A549 (cell line): ENCODE results near the gene SCNN1B. TPM values are rescaled to one million over a fixed set of nuclear protein-coding genes. Genes with fewer than 3 reads are reported as not detected.

Experiments used
- ATAC-seq, 2 experiments: fragments of 200-7000 bp in 1 of 2; fragments of >200 bp in 1 of 2; cut with Nextera tagmentation in 1 of 2; cut with Tn5 transposase in 1 of 2; 3 replicates each; pipeline versions ENCODE4 v1.8.0 to v1.9.1; 2018 to 2020; ENCODE audit warnings: mild to moderate bottlenecking in 1 of 2, moderate library complexity in 1 of 2
- CTCF ChIA-PET: fragments of 300-600 bp; sonication (Branson Sonifier 250); formaldehyde crosslinking; extraction: SDS; loops from one replicate; lab custom pipeline; 2021; ENCODE audit warnings: antibody characterized with exemption, inconsistent platforms; lab: Yijun Ruan, JAX
- POLR2A ChIA-PET: fragments of 350-600 bp; formaldehyde crosslinking; extraction: SDS; loops from one replicate; lab custom pipeline; 2021; ENCODE audit warnings: antibody characterized with exemption, inconsistent platforms; lab: Yijun Ruan, JAX
- DNase-seq, 2 experiments: peaks; one replicate each; pipeline versions ENCODE4 v3.0.0 to v3.0.0-alpha.2; 2011 to 2016; ENCODE audit warnings: low read depth in 1 of 2, low spot score in 1 of 2
- FAIRE-seq: peaks from 2 replicates; lab custom pipeline; 2011; peaks lifted over from hg19 to GRCh38; lab: Jason Lieb, UNC
- H3K27ac ChIP-seq, 2 experiments: fragments of >200 bp; sonication (Bioruptor Twin); formaldehyde crosslinking; 3 replicates each; pipeline ENCODE4 v1.5.1; 2016 to 2017
- H3K4me1 ChIP-seq: fragments of >200 bp; sonication (Bioruptor Twin); formaldehyde crosslinking; 3 replicates; pipeline ENCODE4 v1.6.1; 2016
- H3K4me2 ChIP-seq: fragments of >200 bp; sonication (Bioruptor Twin); formaldehyde crosslinking; 3 replicates; pipeline ENCODE4 v1.6.1; 2016
- H3K4me3 ChIP-seq: fragments of >200 bp; sonication (Bioruptor Twin); formaldehyde crosslinking; 3 replicates; pipeline ENCODE4 v1.5.1; 2016
- H3K9me3 ChIP-seq: fragments of >200 bp; sonication (Bioruptor Twin); formaldehyde crosslinking; 3 replicates; pipeline ENCODE4 v1.6.1; 2016
- CBX2 ChIP-seq: fragments of 200-600 bp; sonication (generic); IDR thresholded peaks from 2 replicates; pipeline ENCODE4 v1.6.1; 2016; ENCODE audit warnings: low read depth, mild to moderate bottlenecking, borderline replicate concordance
- CEBPB ChIP-seq, 2 experiments: fragments of >200 bp in 1 of 2; sonication (Bioruptor Twin) in 1 of 2; formaldehyde crosslinking in 1 of 2; IDR thresholded peaks; 2 replicates each; pipeline ENCODE4 v1.6.1; 2012 to 2016
- CHD4 ChIP-seq: fragments of 200-600 bp; sonication (generic); IDR thresholded peaks from 2 replicates; pipeline ENCODE4 v1.6.1; 2016; ENCODE audit warnings: antibody characterized with exemption, mild to moderate bottlenecking, borderline replicate concordance
- EP300 ChIP-seq, 2 experiments: fragments of >200 bp; sonication (Bioruptor Twin); formaldehyde crosslinking; IDR thresholded peaks; 2 replicates in 1 of 2; 3 replicates in 1 of 2; pipeline ENCODE4 v1.6.1; 2016 to 2017
- ESRRA ChIP-seq: fragments of 150-350 bp; IDR thresholded peaks from 2 replicates; pipeline ENCODE4 v1.6.1; 2014; ENCODE audit warnings: mild to moderate bottlenecking, low read length, borderline replicate concordance
- FOSL2 ChIP-seq, 2 experiments: fragments of 450-650 bp in 1 of 2; fragments of >200 bp in 1 of 2; sonication (Bioruptor Twin) in 1 of 2; formaldehyde crosslinking; IDR thresholded peaks; 2 replicates each; pipeline versions ENCODE4 v1.5.0 to v1.6.1; 2016 to 2020; ENCODE audit warnings: mild to moderate bottlenecking in 1 of 2, moderate library complexity in 1 of 2
- HDAC2 ChIP-seq: fragments of 200-600 bp; sonication (generic); IDR thresholded peaks from 2 replicates; pipeline ENCODE4 v1.6.1; 2016
- KDM1A ChIP-seq: fragments of 200-600 bp; sonication (generic); IDR thresholded peaks from 2 replicates; pipeline ENCODE4 v1.6.1; 2016; ENCODE audit warnings: low read depth, mild to moderate bottlenecking
- KDM5A ChIP-seq: fragments of 200-600 bp; sonication (generic); IDR thresholded peaks from 2 replicates; pipeline ENCODE4 v1.6.1; 2016; ENCODE audit warnings: antibody characterized with exemption, mild to moderate bottlenecking
- MAFK ChIP-seq: fragments of 450-650 bp; IDR thresholded peaks from 2 replicates; pipeline ENCODE4 v1.6.1; 2014; ENCODE audit not compliant: partially characterized antibody
- MYC ChIP-seq: IDR thresholded peaks from 2 replicates; pipeline ENCODE4 v1.6.1; 2012; ENCODE audit warnings: mild to moderate bottlenecking, inconsistent platforms, low read length, improper control_type of control experiment, borderline replicate concordance
- POLR2A ChIP-seq: IDR thresholded peaks from 2 replicates; pipeline ENCODE4 v1.6.1; 2012; ENCODE audit warnings: mild to moderate bottlenecking, low read length
- REST ChIP-seq: fragments of 200-600 bp; sonication (generic); IDR thresholded peaks from 2 replicates; pipeline ENCODE4 v1.6.1; 2016; ENCODE audit warnings: antibody characterized with exemption, mild to moderate bottlenecking, moderate library complexity
- SMC3 ChIP-seq: fragments of >200 bp; sonication (Bioruptor Twin); formaldehyde crosslinking; IDR thresholded peaks from 3 replicates; pipeline ENCODE4 v1.6.1; 2018; ENCODE audit warnings: inconsistent platforms
- SREBF2 ChIP-seq: fragments of 450-650 bp; IDR thresholded peaks from 2 replicates; pipeline ENCODE4 v1.6.1; 2014; ENCODE audit warnings: mild to moderate bottlenecking, moderate library complexity
- TP53 ChIP-seq: fragments of 250-450 bp; sonication (Bioruptor Pico); IDR thresholded peaks from 2 replicates; pipeline ENCODE4 v1.5.0; 2021; ENCODE audit warnings: mild to moderate bottlenecking, moderate library complexity
- ZNF302 ChIP-seq: fragments of 250-450 bp; sonication (Bioruptor Pico); IDR thresholded peaks from 2 replicates; pipeline ENCODE4 v1.9.0; 2021; ENCODE audit warnings: inconsistent platforms, mild to moderate bottlenecking, moderate library complexity
- WGBS: methylation state at CpG from one replicate; pipeline ENCODE4 v1.1.6; 2017; ENCODE audit errors: missing lambda C conversion rate; 5-methylcytosine and 5-hydroxymethylcytosine counted together
- polyA plus RNA-seq, 4 experiments: library from polyadenylated mRNA; depleted of rRNA in 3 of 4; stranded (reverse); fragments of >200 nt; fragmentation: RNase III in 1 of 4; extraction: RNeasy Plus Mini Kit Qiagen cat#74134 plus additional on column Dnase treatment in 1 of 4; gene quantifications; 2 replicates in 3 of 4; 3 replicates in 1 of 4; pipeline ENCODE4 v1.2.3, GENCODE V29; 2011 to 2017
- TF ChIP-seq, protein P1 (sequence below): fragments of 450-650 bp; IDR thresholded peaks from 2 replicates; pipeline ENCODE4 v1.6.1; 2014; ENCODE audit warnings: antibody characterized with exemption
- TF ChIP-seq, protein P2 (sequence below): fragments of >200 bp; sonication (Bioruptor Twin); formaldehyde crosslinking; IDR thresholded peaks from 3 replicates; pipeline ENCODE4 v1.5.1; 2016

The SCNN1B gene
- polyA plus RNA-seq, 2 of the 4 experiments (the other 2 are of a cell fraction) = 0.25 TPM; not detected in 1

DNA sequence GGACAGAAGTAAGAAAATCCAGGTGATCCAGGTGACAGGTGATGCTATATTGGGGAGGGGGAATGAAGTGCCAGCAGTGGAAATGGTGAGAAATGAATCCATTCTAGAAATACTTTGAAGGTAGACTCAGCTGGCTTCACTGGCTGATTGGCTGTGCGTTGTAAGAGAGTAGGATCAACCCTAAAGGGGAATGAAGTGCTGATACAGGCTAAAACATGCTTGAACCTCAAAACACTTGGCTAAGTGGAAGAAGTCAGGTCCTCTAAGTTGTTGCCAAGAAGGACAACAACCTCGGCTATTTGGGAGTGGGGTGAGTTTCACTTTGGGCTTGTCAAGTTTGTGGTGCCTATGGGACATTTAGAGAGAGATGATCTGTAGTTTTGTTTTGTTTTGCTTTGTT, 24.1 kb upstream of the SCNN1B start:
- Histone ChIP-seq H3K27ac (no peak overlapping the region), H3K9me3 (no peaks in the 10 kb centered on the region), H3K4me2 (no peak overlapping the region), H3K4me1 (no peaks in the 10 kb centered on the region), H3K4me3 (no peak overlapping the region)
- no peak for DNase-seq
- POLR2A ChIA-PET = no interaction called here
- no peak for ATAC-seq
- CTCF ChIA-PET = no interaction called here
- WGBS = 6% methylated on average over 2 of the region's 2 CpGs
- no peak for TF ChIP-seq KDM5A
- TF ChIP-seq ESRRA = no peak
- no peak for TF ChIP-seq REST
- no peak for TF ChIP-seq TP53 (CRISPR knock-in tag)
- TF ChIP-seq CHD4 = no peak
- TF ChIP-seq SREBF2 = no peak
- TF ChIP-seq MYC = no peak
- TF ChIP-seq ZNF302 (CRISPR knock-in tag) = no peak
- no peak for TF ChIP-seq CBX2
- TF ChIP-seq, protein P1, sequence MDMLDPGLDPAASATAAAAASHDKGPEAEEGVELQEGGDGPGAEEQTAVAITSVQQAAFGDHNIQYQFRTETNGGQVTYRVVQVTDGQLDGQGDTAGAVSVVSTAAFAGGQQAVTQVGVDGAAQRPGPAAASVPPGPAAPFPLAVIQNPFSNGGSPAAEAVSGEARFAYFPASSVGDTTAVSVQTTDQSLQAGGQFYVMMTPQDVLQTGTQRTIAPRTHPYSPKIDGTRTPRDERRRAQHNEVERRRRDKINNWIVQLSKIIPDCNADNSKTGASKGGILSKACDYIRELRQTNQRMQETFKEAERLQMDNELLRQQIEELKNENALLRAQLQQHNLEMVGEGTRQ = no peak
- TF ChIP-seq, protein P2, sequence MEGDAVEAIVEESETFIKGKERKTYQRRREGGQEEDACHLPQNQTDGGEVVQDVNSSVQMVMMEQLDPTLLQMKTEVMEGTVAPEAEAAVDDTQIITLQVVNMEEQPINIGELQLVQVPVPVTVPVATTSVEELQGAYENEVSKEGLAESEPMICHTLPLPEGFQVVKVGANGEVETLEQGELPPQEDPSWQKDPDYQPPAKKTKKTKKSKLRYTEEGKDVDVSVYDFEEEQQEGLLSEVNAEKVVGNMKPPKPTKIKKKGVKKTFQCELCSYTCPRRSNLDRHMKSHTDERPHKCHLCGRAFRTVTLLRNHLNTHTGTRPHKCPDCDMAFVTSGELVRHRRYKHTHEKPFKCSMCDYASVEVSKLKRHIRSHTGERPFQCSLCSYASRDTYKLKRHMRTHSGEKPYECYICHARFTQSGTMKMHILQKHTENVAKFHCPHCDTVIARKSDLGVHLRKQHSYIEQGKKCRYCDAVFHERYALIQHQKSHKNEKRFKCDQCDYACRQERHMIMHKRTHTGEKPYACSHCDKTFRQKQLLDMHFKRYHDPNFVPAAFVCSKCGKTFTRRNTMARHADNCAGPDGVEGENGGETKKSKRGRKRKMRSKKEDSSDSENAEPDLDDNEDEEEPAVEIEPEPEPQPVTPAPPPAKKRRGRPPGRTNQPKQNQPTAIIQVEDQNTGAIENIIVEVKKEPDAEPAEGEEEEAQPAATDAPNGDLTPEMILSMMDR = no peak
- FAIRE-seq = no peak

DNA sequence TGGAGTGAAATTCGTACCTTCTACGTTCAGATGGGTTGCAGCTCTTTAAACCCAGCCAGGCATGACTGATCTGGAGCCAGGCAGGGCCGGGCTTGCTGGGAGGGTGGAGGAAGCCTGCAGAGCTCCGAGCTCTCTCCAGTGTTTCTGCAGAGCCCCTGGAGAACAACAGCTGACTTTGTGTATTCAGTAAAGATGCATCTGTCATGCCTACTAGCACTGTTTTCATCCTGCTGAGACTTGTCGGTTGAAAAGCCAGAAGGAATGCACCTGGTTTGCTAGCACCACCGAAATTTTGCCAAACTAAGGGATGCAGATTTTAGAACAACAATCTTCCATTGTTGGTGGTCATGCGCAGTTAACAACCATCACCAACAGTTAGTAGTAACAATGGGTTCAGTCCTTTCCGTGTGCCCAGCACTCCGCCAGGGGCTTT, 22.4 kb upstream of the SCNN1B start:
- Histone ChIP-seq H3K4me1 (no peaks in the 10 kb centered on the region), H3K4me3 (no peak overlapping the region), H3K27ac (no peak overlapping the region), H3K4me2 (no peak overlapping the region), H3K9me3 (no peaks in the 10 kb centered on the region)
- DNase-seq (no peak), ATAC-seq (peak in 1 of 2 experiments; percentile 41; a peak in 1 of 6 replicates), FAIRE-seq (no peak)
- WGBS = 36% methylated on average over 9 of the region's 9 CpGs
- CTCF ChIA-PET = no interaction called here
- POLR2A ChIA-PET = no interaction called here
- TF ChIP-seq CEBPB (IDR thresholded peaks at IDR 0.05) (no peak), SMC3 (no peak), CBX2 (no peak), MAFK (no peak), FOSL2 (IDR thresholded peaks at IDR 0.05) (no peak), FOSL2 (CRISPR knock-in tag; IDR thresholded peaks at IDR 0.05) (no peak), MYC (no peak), POLR2A (no peak), KDM1A (no peak), EP300 (IDR thresholded peaks at IDR 0.05) (no peak), HDAC2 (no peak)
